BJ (cell line): ENCODE measurements around the gene C16orf89. TPM values are rescaled to one million over a fixed set of nuclear protein-coding genes. Genes with fewer than 3 reads are reported as not detected.

Experiments
- CTCF ChIA-PET: fragments of 350-600 bp; formaldehyde crosslinking; extraction: SDS; loops from one replicate; lab custom pipeline; 2021; ENCODE audit warnings: antibody characterized with exemption, inconsistent platforms; lab: Yijun Ruan, JAX
- POLR2A ChIA-PET: fragments of 300-600 bp; sonication (Branson Sonifier 250); formaldehyde crosslinking; extraction: SDS; loops from one replicate; lab custom pipeline; 2021; ENCODE audit warnings: antibody characterized with exemption; lab: Charles Lee
- DNase-seq: peaks from one replicate; pipeline ENCODE4 v3.0.0-alpha.2; 2011; ENCODE audit warnings: low read depth
- H3K27me3 ChIP-seq: 2 replicates; pipeline ENCODE4 v1.6.0; 2011; ENCODE audit warnings: low read length; ENCODE audit not compliant: control insufficient read depth, insufficient read depth
- H3K36me3 ChIP-seq: 2 replicates; pipeline ENCODE4 v1.5.1; 2011; ENCODE audit warnings: low read length; ENCODE audit not compliant: control insufficient read depth, insufficient read depth
- H3K4me3 ChIP-seq: 2 replicates; pipeline ENCODE4 v1.5.1; 2011; ENCODE audit warnings: low read depth, mild to moderate bottlenecking, control low read depth, low read length
- polyA plus RNA-seq: library from polyadenylated mRNA; depleted of rRNA; stranded (reverse); fragments of >200 nt; gene quantifications from 2 replicates; pipeline ENCODE4 v1.2.3, GENCODE V29; 2011
- TF ChIP-seq, protein P1 (sequence below): IDR thresholded peaks from 2 replicates; pipeline ENCODE4 v1.5.1; 2011; ENCODE audit warnings: low read depth, mild to moderate bottlenecking, control low read depth, inconsistent platforms, low read length, moderate library complexity; ENCODE audit not compliant: insufficient read depth

C16orf89 gene
- polyA plus RNA-seq, 1 experiment = not detected

DNA sequence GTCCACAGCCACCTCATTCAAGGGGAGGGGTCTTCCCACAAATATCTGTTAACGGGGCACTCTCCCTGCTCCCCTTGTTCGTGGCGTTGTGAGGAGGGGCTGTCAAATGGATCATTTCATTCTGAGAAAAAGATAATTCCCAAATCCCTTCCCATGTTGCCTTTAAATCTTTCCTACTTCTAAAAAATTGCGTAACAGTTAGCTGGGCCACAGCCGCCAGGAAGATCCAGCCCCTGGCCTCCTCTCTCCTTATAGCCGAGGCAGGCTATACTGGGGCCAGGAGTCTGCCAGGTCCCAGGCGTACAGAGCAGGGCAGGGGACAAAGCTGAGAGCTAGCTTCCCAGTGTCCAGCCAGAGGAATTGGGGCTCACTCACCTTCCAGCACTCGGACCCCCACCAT, 430 bp downstream of the C16orf89 start:
- ChIA-PET POLR2A (interaction anchor here (0.6 kb wide), 1 partner anchor 32 kb away, joined by 3 read pairs; the partner anchor contains the start of gene NAGPA), CTCF (no interaction called here)
- H3K27me3 ChIP-seq = peaks cover 2% of the 10 kb centered on the region
- TF ChIP-seq, protein P1, sequence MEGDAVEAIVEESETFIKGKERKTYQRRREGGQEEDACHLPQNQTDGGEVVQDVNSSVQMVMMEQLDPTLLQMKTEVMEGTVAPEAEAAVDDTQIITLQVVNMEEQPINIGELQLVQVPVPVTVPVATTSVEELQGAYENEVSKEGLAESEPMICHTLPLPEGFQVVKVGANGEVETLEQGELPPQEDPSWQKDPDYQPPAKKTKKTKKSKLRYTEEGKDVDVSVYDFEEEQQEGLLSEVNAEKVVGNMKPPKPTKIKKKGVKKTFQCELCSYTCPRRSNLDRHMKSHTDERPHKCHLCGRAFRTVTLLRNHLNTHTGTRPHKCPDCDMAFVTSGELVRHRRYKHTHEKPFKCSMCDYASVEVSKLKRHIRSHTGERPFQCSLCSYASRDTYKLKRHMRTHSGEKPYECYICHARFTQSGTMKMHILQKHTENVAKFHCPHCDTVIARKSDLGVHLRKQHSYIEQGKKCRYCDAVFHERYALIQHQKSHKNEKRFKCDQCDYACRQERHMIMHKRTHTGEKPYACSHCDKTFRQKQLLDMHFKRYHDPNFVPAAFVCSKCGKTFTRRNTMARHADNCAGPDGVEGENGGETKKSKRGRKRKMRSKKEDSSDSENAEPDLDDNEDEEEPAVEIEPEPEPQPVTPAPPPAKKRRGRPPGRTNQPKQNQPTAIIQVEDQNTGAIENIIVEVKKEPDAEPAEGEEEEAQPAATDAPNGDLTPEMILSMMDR = no peak
- H3K4me3 ChIP-seq = no peak overlapping the region
- H3K36me3 ChIP-seq = no peaks in the 10 kb centered on the region
- no peak for DNase-seq

DNA sequence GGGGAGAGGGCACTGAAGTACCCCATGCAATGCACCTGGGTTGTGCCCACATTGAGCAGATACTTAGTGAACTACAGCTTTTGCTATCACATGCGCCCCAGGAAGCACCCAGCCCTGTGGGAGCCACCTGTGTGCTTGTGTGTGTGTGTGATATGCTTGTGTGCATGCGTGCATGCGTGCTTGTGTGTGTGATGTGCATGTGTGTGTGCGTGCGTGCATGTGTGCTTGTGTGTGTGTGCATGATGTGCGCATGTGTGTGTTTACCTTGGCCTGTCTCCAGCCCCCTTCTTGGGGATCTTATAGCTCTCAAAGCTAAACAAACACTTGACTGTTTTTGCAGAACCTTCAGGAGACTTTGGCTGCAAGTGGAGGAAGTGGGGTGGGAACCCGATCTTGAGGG, 841 bp downstream of the C16orf89 start:
- POLR2A ChIA-PET = interaction anchor here (0.6 kb wide), 1 partner anchor 31 kb away, joined by 3 read pairs; the partner anchor contains the start of gene NAGPA

DNA sequence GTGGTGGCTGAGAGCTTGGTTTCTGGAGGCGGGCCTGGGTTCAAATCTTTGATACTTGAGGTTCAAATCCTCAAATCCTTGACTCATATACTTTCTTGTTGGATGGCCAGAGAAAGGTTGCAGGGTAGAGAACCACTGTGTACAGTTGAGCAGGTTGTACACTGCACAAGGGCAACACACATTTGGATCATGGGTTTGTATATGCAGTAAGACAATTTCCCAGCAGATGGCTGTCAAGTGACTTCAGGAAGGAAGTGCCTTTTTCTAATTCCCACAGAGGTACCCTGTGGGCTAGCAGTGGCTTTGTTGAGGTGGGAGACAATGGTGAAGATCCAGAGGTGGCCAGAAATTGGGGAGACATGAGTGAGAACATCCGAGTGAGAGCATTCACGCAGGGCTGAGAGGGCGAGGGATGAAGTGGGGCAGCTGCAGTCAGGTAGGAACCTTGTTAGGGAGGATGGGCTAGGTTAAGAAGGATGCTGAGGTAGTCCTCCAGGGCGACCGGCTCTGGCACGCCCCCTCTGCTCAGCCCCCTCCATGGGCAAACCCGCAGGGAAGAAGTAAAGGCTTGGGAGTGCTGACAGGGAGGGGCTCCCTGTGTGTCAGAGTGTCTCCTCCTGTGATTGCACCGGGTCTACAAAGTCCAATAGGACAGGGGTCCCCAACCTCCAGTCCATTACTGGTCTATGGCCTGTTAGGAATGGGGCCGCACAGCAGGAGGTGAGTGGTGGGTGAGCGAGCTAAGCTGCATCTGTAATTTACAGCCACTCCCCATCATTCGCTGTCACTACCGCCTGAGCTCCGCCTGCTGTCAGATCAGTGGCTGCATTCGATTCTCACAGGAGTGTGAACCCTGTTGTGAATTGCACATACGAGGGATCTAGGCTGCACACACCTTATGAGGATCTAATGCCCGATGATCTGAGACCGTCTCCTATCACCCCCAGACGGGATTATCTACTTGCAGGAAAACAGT, 2.7 kb downstream of the C16orf89 start:
- CTCF ChIA-PET = interaction anchor here (0.6 to 0.8 kb wide), 2 partner anchors 29 to 439 kb away, joined by 3 read pairs; partner anchors contain the start of gene MGRN1
- TF ChIP-seq, protein P1 = no peak
- Histone ChIP-seq H3K4me3 (no peak overlapping the region), H3K36me3 (no peaks in the 10 kb centered on the region), H3K27me3 (peaks cover 2% of the 10 kb centered on the region)
- DNase-seq = no peak
- POLR2A ChIA-PET = no interaction called here

More for the DNA sequence above, 841 bp downstream of the C16orf89 start:
- Histone ChIP-seq H3K27me3 (peaks cover 2% of the 10 kb centered on the region), H3K4me3 (no peak overlapping the region), H3K36me3 (no peaks in the 10 kb centered on the region)
- no peak for DNase-seq
- CTCF ChIA-PET = no interaction called here
- TF ChIP-seq, protein P1 = no peak

DNA sequence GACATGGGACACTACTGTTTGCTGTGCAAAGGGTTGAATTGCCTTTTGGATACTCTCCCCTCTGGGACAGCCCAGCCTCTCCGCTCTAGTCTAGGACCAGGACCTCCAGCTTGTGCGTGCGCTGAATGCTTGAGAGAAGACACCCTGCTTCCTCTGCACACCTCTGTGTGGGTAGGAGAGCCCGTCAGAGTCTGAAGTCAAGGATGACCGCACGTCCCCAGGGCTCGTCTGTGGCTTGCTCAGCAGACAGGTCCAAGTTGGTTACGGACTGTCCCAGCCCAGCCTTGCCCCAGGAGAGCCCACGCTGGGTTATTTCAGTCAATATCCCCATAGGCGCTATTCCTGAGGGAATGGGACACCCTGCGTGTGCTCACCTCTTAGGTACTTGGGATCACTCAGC, 3.7 kb downstream of the C16orf89 start:
- ChIA-PET POLR2A (no interaction called here), CTCF (interaction anchor here (0.8 kb wide), 1 partner anchor 30 kb away, joined by 3 read pairs; no protein-coding TSS in a partner anchor)
- Histone ChIP-seq H3K4me3 (no peak overlapping the region), H3K27me3 (peaks cover 2% of the 10 kb centered on the region), H3K36me3 (no peaks in the 10 kb centered on the region)
- DNase-seq = no peak
- TF ChIP-seq, protein P1 = no peak

DNA sequence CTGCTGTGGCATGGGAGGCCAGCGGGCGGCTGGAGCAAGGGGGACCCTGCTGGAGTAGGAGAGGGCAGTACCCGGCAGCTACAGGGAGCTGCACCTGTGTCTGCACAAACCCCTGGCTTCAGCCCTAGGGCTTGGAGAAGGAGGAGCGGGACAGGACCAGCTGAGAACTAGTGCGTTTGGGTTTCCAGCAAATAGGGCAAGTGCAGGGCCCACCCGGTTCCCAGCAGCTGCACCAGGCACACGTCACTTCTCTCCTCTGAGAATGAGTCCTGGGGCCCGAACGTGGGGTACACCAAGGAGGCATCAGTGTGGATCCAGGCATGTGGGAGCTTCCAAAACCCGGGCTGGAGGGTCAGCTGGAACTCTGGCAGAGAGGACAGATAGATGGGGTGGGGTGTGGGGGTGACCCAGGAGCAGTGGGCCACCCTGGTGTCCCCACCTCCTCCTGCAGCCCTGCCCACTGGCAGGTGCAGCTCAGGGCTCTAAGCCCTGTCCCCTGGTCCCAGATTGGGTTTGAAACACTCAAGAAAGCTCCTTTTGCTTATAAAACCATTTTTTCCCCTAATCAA, 5.6 kb downstream of the C16orf89 start:
- no peak for DNase-seq
- H3K27me3 ChIP-seq = peaks cover 2% of the 10 kb centered on the region; the same call in 1 of the 2 replicates
- POLR2A ChIA-PET = interaction anchor here (0.6 kb wide), 1 partner anchor 26 kb away, joined by 12 read pairs; no protein-coding TSS in a partner anchor
- H3K36me3 ChIP-seq = no peaks in the 10 kb centered on the region
- no peak overlapping the region for H3K4me3 ChIP-seq
- TF ChIP-seq, protein P1 = no peak
- CTCF ChIA-PET = no interaction called here
